Measurements from ENCODE around the gene DMRTC1.
"Not testable (repeated sequence)": the region's sequence is repeated elsewhere in the genome, so short reads cannot be mapped to it uniquely, and the experiment has no call there.

Gene DMRTC1, protein sequence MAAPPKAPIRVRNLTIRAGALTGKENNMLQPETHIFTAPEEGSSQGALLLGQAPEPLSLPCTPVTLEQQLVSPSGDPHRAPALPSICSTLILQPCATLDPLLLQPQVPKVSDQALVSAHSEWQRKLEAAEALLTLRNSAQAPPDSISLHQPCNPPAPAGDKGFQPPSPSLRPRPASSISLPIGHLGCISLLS

DNA sequence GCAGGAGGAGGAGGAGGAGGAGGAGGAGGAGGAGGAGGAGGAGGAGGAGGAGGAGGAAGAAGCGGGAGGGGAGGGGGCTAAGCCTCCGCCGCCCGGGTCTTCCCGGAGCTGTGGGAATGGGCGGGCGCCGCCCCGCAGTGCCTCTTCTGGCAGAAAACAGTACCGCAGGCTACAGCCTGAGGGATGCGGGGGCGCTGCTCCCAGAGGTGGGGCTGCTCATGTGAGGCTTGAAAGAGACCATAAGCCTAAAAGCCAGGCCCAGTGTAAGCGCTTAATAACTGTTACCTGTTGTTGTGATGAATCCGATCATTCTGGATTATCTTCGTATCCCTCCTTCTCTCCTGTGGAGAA is at the start of gene DMRTC1:
Gene DMRTC1 (minus strand): TSS at position 19 of the 351 bp plus-strand sequence. CDS start 68,143 bp downstream, outside the sequence.
- DNase-seq (ENCODE audit: low read depth in 2 of 2), result not testable (repeated sequence)

DNA sequence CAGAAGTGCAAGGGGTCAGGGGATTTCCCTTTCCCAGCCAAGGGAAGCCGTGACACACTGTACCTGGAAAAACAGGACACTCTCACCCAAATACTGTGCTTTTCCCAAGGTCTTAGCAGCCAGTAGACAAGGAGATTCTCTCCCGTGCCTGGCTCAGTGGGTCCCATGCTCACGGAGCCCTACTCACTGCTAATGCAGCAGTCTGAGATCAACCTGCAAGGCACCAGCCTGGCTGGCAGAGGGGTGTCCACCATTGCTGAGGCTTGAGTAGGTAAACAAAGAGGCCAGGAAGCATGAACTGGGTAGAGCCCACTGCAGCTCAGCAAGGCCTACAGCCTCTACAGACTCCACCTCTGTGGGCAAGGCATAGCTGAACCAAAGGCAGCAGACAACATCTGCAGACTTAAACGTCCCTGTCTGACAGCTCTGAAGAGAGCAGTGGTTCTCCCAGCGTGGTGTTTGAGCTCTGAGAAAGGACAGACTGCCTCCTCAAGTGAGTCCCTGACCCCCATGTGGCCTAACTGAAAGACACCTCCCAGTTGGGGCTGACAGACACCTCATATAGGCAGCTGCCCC is 37.3 kb upstream of the DMRTC1 start:
- not testable (repeated sequence) for DNase-seq (ENCODE audit: low read depth in 2 of 2)

DNA sequence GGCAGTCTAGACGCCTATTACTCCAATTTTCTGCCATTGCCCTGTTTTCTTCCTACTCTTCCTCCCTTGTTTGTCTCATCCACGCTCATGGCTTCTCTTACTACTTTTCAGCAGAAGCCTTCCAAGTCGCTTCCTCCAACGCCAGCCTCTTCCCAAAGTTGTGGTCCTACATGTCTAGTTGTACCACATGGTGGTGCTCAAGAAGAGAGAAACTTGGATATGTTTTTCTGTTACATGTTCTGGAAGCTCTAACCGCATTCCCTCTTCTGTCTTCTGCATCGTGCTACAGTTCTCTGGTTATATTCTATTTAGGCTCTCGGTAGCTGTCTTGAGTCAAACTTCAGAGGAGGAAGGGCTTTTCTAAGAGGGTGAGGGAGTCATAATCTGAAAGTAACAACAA is 31.2 kb upstream of the DMRTC1 start:
- not testable (repeated sequence) for DNase-seq (ENCODE audit: low read depth in 2 of 2)

DNA sequence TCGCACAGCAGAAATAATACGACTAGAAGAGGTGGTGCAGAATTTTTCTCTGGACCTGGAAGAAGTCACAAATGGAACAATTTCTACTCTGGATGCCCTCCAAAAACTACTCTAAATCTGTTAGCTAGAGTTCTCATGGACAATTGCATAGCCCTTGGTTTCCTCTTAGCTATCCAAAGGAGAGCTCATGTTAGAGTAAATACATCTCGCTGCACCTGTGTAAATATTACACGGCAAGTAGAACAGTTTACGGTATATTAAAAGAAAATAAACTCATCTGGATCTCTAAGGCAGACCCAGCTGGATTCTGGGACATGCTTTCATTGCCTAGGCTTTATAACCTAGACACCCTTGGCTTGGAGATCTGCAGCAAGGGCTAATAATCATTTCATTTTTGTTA is 28.2 kb upstream of the DMRTC1 start:
- DNase-seq (ENCODE audit: low read depth in 2 of 2), result not testable (repeated sequence)

DNA sequence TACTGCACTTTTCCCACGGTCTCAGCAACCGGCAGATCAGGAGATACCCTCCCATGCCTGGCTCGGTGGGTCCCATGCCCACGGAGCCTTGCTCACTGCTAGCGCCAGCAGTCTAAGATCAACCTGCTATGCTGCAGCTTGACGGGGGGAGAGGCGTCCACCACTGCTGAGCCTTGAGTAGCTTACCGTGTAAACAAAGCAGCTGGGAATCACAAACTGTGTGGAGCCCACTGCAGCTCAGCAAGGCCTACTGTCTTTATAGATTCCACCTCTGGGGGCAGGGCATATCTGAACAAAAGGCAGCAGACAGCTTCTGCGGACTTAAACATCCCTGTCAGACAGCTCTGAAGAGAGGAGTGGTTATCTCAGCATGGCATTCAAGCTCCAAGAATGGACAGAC is 16.3 kb upstream of the DMRTC1 start:
- DNase-seq (ENCODE audit: low read depth in 2 of 2), result not testable (repeated sequence)

DNA sequence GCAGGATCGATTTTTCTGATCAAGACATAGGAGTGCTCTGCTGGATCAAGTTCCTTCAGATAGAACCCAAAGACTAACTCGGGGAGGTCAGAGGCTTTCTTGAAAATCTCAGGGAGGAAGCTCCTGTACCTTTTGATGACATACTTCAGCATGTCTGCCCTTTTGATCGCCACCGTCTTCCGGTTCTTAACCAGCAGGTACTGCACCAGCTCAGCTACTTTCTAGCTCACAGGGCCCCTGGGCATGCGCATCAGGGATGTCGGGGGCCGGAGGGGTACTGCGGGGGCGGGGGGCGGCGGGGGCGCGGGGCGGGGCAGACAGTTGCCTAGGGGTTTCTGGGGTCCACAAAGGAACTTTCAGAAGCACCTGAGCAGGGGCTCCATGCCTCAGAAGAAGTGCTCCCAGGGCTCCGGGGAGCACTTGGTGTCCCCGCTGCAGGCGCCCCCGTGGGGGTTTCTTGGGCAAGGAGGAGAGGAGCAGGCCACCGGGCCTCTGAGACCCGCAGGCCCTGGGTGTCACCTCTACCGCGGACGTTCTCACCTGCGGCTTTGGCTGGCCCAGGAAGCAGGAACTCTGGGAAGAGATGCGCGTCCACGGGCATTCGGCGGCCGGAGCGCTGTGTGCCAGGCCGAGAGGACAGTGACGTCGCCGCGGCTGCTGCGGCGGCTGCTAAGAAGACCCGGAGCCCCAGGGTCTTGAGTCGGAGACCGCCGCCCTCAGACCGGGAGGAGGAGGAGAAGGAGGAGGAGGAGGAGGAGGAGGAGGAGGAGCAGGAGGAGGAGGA is 410 bp downstream of the DMRTC1 start:
- not testable (repeated sequence) for DNase-seq (ENCODE audit: low read depth in 2 of 2)

DNA sequence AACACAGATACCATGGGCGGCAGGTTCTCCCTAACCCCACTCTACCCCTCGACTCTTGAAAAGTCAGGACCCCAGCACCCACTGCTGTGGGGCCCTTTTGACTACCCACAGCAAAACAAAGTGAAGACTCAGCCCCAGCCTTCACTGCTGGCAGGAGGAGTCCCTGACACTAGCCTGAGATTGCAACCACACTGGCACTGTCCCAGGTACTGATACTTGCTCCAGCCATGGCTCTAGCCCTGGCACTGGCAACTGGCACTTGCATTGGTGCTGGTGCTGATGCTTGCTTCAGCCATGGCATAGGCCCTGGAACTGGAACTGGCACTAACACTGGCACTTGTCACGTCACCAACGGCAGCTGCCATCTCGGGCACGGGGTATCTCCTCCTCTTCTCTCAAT is 1.4 kb downstream of the DMRTC1 start:
- not testable (repeated sequence) for DNase-seq (ENCODE audit: low read depth in 2 of 2)

DNA sequence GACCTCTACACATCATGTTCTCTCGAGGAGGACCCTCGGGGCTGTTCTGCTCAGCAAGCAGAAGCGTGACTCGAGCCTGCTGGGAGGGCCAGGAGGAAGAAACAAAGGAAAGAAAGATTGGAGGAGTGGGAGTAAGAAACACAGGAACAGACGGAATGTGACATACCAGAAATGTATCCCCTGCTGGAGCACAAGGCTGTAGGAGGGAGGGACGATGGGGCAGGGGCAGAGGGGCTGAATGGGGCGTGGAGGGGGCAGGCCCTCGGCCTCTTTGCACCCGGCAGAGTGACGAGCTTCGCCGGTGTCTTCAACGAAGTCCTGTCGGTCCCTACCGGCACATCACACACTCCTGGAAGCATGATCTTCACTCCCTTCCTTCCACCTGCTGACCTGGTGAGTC is 5.7 kb downstream of the DMRTC1 start, which contains the start of gene FAM236A:
Gene FAM236A (plus strand): TSS at position 301 of the 400 bp plus-strand sequence. CDS start 57 bp downstream, at position 358.
- not testable (repeated sequence) for DNase-seq (ENCODE audit: low read depth in 2 of 2)

DNA sequence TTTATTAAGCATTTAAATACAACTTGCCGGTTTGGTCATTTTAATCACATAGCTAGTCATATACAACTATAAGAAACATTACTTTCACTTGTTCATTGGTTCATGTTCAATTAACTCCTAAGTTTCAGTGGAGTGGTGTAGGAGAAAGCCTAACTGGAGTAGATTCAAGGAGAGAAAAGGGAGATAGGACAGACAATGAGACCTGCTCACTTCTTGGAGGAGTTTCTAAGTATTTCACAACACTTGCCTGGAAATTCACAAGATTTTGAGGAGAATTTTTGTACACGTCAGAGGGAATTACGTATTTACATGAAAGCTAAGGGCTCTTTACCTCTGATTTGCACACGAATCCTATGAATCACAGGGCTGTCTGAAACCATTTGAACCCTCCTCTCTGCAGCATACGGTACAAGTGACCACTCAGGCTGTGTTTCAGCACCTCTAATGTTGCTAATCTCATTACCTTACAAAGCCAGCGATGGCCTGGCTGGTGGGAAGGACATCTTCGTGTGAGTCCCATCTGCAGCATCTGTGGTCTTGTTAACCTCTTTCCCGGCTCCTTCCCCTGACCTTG is 6.7 kb downstream of the DMRTC1 start:
- DNase-seq (ENCODE audit: low read depth in 2 of 2), result not testable (repeated sequence)

DNA sequence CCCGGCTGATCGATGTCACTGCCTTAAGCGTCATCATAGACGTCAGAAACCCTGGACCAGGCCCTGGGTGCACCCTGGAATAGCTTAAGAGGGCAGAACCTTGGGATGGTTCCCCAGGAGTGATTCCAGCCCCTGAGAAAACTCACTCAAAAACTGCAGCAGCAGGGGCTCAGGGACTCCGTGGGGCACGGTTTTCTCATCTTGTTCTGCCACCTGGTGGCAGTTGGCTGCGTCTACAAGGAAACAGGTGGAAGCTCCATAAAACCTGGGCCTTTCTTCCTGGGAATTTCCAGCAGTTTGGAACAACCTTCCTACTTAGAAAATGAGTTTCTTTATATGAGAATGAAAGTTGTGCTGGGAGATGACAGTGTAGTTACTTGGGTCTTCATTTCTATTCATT is 7.2 kb downstream of the DMRTC1 start:
- not testable (repeated sequence) for DNase-seq (ENCODE audit: low read depth in 2 of 2)

DNA sequence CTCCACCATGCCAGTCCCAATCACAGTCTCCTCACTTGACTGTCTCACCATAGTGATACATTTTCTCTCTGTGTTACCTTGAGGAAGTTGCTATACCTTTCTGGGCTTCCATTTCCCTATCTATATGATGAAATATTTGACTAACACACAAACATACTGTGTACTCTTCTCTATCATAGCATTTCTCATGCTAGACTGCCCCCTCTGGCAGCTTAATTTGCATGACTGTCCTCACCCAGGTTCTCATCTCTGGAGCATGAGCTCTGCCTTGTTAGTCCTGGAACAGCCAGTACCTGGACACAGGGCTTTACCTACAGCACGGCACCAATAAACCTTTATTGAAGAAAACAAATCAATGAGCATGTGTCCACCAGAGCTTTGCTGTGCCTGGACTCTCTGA is 11.4 kb downstream of the DMRTC1 start:
- DNase-seq (ENCODE audit: low read depth in 2 of 2), result not testable (repeated sequence)

DNA sequence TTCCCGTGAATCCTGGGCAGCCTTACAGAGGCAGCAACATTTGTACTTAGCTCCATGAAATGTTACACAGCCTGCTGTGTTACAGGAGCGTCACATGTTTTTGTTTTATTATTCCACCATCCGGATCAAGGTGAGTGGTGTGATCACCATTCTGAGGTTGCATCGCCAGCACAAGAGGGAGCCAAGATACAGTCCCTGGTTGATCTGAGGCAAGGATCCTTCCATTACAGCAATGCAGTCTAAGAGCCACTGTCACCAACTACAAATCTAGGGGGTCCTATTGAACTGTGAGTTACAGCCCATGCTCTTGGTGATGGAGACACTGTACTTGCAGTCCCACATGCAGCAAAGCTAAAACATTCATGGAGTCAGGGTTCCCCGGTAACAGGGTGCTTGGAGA is 27.5 kb downstream of the DMRTC1 start:
- not testable (repeated sequence) for DNase-seq (ENCODE audit: low read depth in 2 of 2)

DNA sequence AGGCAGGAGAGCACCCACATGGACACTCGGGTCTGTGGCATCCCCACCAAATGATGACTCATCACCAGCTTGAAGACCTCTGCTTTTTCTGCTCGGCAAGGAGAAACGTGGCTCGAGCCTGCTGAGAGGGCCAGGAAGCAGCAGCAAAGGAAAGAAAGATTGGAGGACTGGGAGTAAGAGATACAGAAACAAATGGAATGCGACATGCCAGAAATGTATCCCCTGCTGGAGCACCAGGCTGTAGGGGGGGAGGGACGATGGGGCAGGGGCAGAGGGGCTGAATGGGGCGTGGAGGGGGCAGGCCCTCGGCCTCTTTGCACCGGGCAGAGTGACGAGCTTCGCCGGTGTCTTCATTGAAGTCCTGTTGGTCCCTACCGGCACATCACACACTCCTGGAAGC is 31.3 kb downstream of the DMRTC1 start, which contains the start of gene FAM236C:
Gene FAM236C (plus strand): TSS at position 301 of the 400 bp plus-strand sequence. CDS start 100 bp downstream, outside the sequence.
- not testable (repeated sequence) for DNase-seq (ENCODE audit: low read depth in 2 of 2)

DNA sequence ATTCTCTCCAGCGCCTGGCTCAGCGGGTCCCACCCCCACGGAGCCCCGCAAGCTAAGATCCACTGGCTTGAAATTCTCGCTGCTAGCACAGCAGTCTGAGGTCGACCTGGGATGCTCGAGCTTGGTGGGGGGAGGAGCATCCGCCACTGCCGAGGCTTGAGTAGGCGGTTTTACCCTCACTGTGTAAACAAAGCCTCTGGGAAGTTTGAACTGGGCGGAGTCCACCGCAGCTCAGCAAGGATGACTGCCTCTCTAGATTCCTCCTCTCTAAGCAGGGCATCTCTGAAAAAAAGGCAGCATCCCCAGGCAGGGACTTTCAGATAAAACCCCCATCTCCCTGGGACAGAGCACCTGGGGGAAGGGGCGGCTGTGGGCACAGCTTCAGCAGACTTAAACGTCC is 53.9 kb downstream of the DMRTC1 start:
- not testable (repeated sequence) for DNase-seq (ENCODE audit: low read depth in 2 of 2)

DNA sequence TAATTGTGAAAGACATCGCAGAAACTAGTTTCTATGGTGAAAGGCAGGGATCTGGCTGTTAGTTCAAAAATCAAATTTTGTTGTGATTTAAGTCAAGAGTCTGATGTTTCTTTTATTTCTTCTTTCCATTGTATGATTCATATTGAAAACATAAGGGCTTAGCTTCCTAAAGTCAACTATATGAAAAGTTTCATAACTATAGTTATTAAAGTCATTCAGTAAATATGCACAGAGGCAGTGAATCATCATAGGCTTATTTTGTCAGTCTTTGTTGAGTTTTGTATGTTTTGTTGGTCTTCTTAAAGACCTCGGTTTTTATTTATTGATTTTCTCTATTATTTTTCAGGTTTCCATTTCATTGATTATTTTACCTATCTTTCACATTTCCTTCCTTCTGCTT is 60.7 kb downstream of the DMRTC1 start:
- DNase-seq (ENCODE audit: low read depth in 2 of 2), result not testable (repeated sequence)

DNA sequence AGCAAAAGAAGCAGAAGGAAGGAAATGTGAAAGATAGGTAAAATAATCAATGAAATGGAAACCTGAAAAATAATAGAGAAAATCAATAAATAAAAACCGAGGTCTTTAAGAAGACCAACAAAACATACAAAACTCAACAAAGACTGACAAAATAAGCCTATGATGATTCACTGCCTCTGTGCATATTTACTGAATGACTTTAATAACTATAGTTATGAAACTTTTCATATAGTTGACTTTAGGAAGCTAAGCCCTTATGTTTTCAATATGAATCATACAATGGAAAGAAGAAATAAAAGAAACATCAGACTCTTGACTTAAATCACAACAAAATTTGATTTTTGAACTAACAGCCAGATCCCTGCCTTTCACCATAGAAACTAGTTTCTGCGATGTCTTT is 106.1 kb downstream of the DMRTC1 start:
- not testable (repeated sequence) for DNase-seq (ENCODE audit: low read depth in 2 of 2)

DNA sequence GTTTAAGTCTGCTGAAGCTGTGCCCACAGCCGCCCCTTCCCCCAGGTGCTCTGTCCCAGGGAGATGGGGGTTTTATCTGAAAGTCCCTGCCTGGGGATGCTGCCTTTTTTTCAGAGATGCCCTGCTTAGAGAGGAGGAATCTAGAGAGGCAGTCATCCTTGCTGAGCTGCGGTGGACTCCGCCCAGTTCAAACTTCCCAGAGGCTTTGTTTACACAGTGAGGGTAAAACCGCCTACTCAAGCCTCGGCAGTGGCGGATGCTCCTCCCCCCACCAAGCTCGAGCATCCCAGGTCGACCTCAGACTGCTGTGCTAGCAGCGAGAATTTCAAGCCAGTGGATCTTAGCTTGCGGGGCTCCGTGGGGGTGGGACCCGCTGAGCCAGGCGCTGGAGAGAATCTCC is 112.9 kb downstream of the DMRTC1 start:
- DNase-seq (ENCODE audit: low read depth in 2 of 2), result not testable (repeated sequence)

Measured in fibroblast of skin of left quadriceps (primary cell).